HepG2 (cell line): ENCODE measurements around the gene ZNF180. TPM values are rescaled to one million over a fixed set of nuclear protein-coding genes. Genes with fewer than 3 reads are reported as not detected.

Experiments
- ATAC-seq: fragments of 200-7000 bp; cut with Tn5 transposase; 3 replicates; pipeline ENCODE4 v1.9.1; 2020; ENCODE audit warnings: mild to moderate bottlenecking, moderate library complexity
- BruUV-seq: library from RNA; stranded (reverse); fragments of 400-500 nt; replicated peaks from 2 replicates; lab custom pipeline; 2021; lab: Mats Ljungman, UMichigan
- CTCF ChIA-PET: fragments of 300-600 bp; formaldehyde crosslinking; extraction: SDS; loops from one replicate; lab custom pipeline; 2021; ENCODE audit warnings: low total read pairs, inconsistent platforms, low intra/inter-chr PET ratio; lab: Yijun Ruan, JAX
- POLR2A ChIA-PET: fragments of 350-600 bp; sonication (Branson Sonifier 250); formaldehyde crosslinking; loops from one replicate; lab custom pipeline; 2020; ENCODE audit warnings: antibody characterized with exemption, inconsistent platforms; lab: Yijun Ruan, JAX
- DNase-seq: peaks from one replicate; pipeline ENCODE4 v3.0.0-alpha.2; 2015; ENCODE audit warnings: low spot score
- FAIRE-seq: peaks from 3 replicates; lab custom pipeline; 2011; peaks lifted over from hg19 to GRCh38; lab: Jason Lieb, UNC
- H2AFZ ChIP-seq: one replicate; pipeline ENCODE4 v1.6.1; 2011; ENCODE audit warnings: low read length, inconsistent platforms
- H3K27ac ChIP-seq: fragments of 300-600 bp; 3 replicates; pipeline ENCODE4 v1.8.0; 2011; ENCODE audit warnings: mixed run types, mild to moderate bottlenecking, mixed read lengths, low read length, inconsistent platforms; ENCODE audit not compliant: insufficient read depth; ENCODE audit errors: extremely low read length
- H3K27me3 ChIP-seq, 2 experiments: fragments of 200-600 bp in 1 of 2; 2 replicates in 1 of 2; 3 replicates in 1 of 2; pipeline versions ENCODE4 v1.6.0 to v1.8.0; 2011; ENCODE audit warnings: low read length in 2 of 2, mild to moderate bottlenecking in 2 of 2, moderate library complexity in 2 of 2, inconsistent platforms in 1 of 2; ENCODE audit not compliant: insufficient read depth in 2 of 2, control insufficient read depth in 1 of 2
- H3K36me3 ChIP-seq, 2 experiments: fragments of 200-600 bp in 1 of 2; replicated peaks in 1 of 2; 2 replicates in 1 of 2; 3 replicates in 1 of 2; pipeline versions ENCODE4 v1.5.1 to v1.8.0; 2011; ENCODE audit warnings: low read length in 2 of 2, inconsistent platforms in 1 of 2; ENCODE audit not compliant: insufficient read depth in 2 of 2, control insufficient read depth in 1 of 2
- H3K4me1 ChIP-seq: 2 replicates; pipeline ENCODE4 v1.5.1; 2012; ENCODE audit warnings: low read length, inconsistent platforms; ENCODE audit not compliant: insufficient read depth
- H3K4me2 ChIP-seq: 2 replicates; pipeline ENCODE4 v1.6.0; 2011; ENCODE audit warnings: low read depth, low read length, inconsistent platforms
- H3K4me3 ChIP-seq, 3 experiments: fragments of 200-600 bp in 1 of 3; sonication (generic), shearing (Covaris generic) in 1 of 3; replicated peaks in 1 of 3; 2 replicates each; pipeline ENCODE4 v1.5.1; 2011 to 2016; ENCODE audit warnings: low read length in 3 of 3, inconsistent platforms in 2 of 3, low read depth in 2 of 3, mild to moderate bottlenecking in 2 of 3, control low read depth in 1 of 3, mixed read lengths in 1 of 3; ENCODE audit not compliant: insufficient read depth in 1 of 3
- H3K79me2 ChIP-seq: one replicate; pipeline ENCODE4 v1.6.1; 2011; ENCODE audit warnings: low read length, inconsistent platforms; ENCODE audit not compliant: insufficient read depth
- H3K9ac ChIP-seq: 2 replicates; pipeline ENCODE4 v1.6.0; 2011; ENCODE audit warnings: mild to moderate bottlenecking, low read depth, low read length, inconsistent platforms; ENCODE audit not compliant: insufficient read depth
- H3K9me3 ChIP-seq: 2 replicates; pipeline ENCODE4 v1.5.1; 2012; ENCODE audit warnings: mild to moderate bottlenecking, low read length
- H4K20me1 ChIP-seq: 2 replicates; pipeline ENCODE4 v1.6.0; 2011; ENCODE audit warnings: inconsistent platforms, mild to moderate bottlenecking, low read length, moderate library complexity; ENCODE audit not compliant: insufficient read depth
- AFF4 ChIP-seq: sonication (generic); formaldehyde crosslinking; IDR thresholded peaks from 2 replicates; pipeline ENCODE4 v1.4.0; 2020; ENCODE audit warnings: missing genetic modification reagents
- ATF1 ChIP-seq: IDR thresholded peaks from 2 replicates; pipeline ENCODE4 v1.6.1; 2016; ENCODE audit warnings: mild to moderate bottlenecking, control low read depth
- ATF7 ChIP-seq, 2 experiments: fragments of 450-650 bp in 1 of 2; sonication (generic) in 1 of 2; formaldehyde crosslinking in 1 of 2; IDR thresholded peaks; 2 replicates each; pipeline versions ENCODE4 v1.4.0 to v1.6.1; 2016 to 2020; ENCODE audit warnings: antibody characterized with exemption in 1 of 2, mild to moderate bottlenecking in 1 of 2, missing genetic modification reagents in 1 of 2
- ELF3 ChIP-seq: IDR thresholded peaks from 2 replicates; pipeline ENCODE4 v1.6.1; 2016; ENCODE audit warnings: missing genetic modification reagents, missing compliant biosample characterization
- HOXA3 ChIP-seq: sonication (generic); formaldehyde crosslinking; IDR thresholded peaks from 2 replicates; pipeline ENCODE4 v1.5.0; 2020; ENCODE audit warnings: missing genetic modification reagents
- MAF1 ChIP-seq: sonication (generic); formaldehyde crosslinking; IDR thresholded peaks from 2 replicates; pipeline ENCODE4 v1.5.0; 2020; ENCODE audit warnings: missing genetic modification reagents, borderline replicate concordance
- NFE2L1 ChIP-seq: sonication (generic); formaldehyde crosslinking; IDR thresholded peaks from 2 replicates; pipeline ENCODE4 v1.4.0; 2020; ENCODE audit warnings: missing genetic modification reagents, mild to moderate bottlenecking, borderline replicate concordance
- PHF5A ChIP-seq: IDR thresholded peaks from one replicate; pipeline ENCODE4 v1.6.1; 2018; ENCODE audit warnings: low read depth, missing genetic modification reagents; ENCODE audit not compliant: unreplicated experiment
- POGZ ChIP-seq: sonication (generic); formaldehyde crosslinking; IDR thresholded peaks from 2 replicates; pipeline ENCODE4 v1.4.0; 2020; ENCODE audit warnings: mild to moderate bottlenecking, missing genetic modification reagents
- PRDM15 ChIP-seq: sonication (generic); formaldehyde crosslinking; IDR thresholded peaks from 2 replicates; pipeline ENCODE4 v1.4.0; 2020; ENCODE audit warnings: missing genetic modification reagents
- SIN3B ChIP-seq: fragments of 150-350 bp; IDR thresholded peaks from 2 replicates; pipeline ENCODE4 v1.6.1; 2014; ENCODE audit warnings: low read length
- YY1 ChIP-seq: IDR thresholded peaks from 2 replicates; pipeline ENCODE4 v1.6.1; 2011; ENCODE audit warnings: low read length, low read depth, moderate library complexity, mild to moderate bottlenecking; ENCODE audit not compliant: insufficient read depth, insufficient replicate concordance
- ZMAT5 ChIP-seq: sonication (generic); formaldehyde crosslinking; IDR thresholded peaks from 2 replicates; pipeline ENCODE4 v1.5.0; 2020; ENCODE audit warnings: mild to moderate bottlenecking, low read depth, missing genetic modification reagents, borderline replicate concordance
- ZNF383 ChIP-seq: sonication (generic); formaldehyde crosslinking; IDR thresholded peaks from 2 replicates; pipeline ENCODE4 v1.4.0; 2020; ENCODE audit warnings: missing genetic modification reagents, mild to moderate bottlenecking, borderline replicate concordance
- ZNF577 ChIP-seq: sonication (generic); formaldehyde crosslinking; IDR thresholded peaks from 2 replicates; pipeline ENCODE4 v1.4.0; 2020; ENCODE audit warnings: mild to moderate bottlenecking, low read depth, missing genetic modification reagents, borderline replicate concordance
- ZNF589 ChIP-seq: sonication (generic); formaldehyde crosslinking; conservative IDR thresholded peaks from 2 replicates; pipeline ENCODE4 v1.8.0; 2022; ENCODE audit warnings: mild to moderate bottlenecking, moderate library complexity, missing genetic modification reagents
- ZNF780A ChIP-seq: sonication (generic); formaldehyde crosslinking; IDR thresholded peaks from 2 replicates; pipeline ENCODE4 v1.8.0; 2022; ENCODE audit warnings: mild to moderate bottlenecking, missing genetic modification reagents, moderate library complexity
- WGBS: methylation state at CpG from one replicate; pipeline ENCODE4 v1.1.6; 2017; ENCODE audit warnings: low lambda C conversion rate; 5-methylcytosine and 5-hydroxymethylcytosine counted together
- in situ Hi-C: cut with HindIII; loops from 2 replicates; pipeline ENCODE4 v1.10.0; 2017; ENCODE audit warnings: low pct_unique_long_range_greater_than_20kb; ENCODE audit not compliant: extremely low pct_ligation_motif_present
- intact Hi-C: fragments of 100-400 bp; cut with micrococcal nuclease; formaldehyde crosslinking; loops from one replicate; pipeline ENCODE4 v1.10.0; 2022; ENCODE audit not compliant: unreplicated experiment
- polyA plus RNA-seq, 8 experiments: library from polyadenylated mRNA; depleted of rRNA in 3 of 8; stranded (reverse) in 7 of 8; unstranded in 1 of 8; fragments of >200 nt; fragmentation: Illumina TruSeq in 4 of 8; extraction: Trizol in 4 of 8; gene quantifications; 2 replicates each; pipeline versions ENCODE4 v1.2.1 to v1.2.3, GENCODE V29; 2011 to 2016; ENCODE audit warnings: low read depth in 4 of 8, missing spikeins in 1 of 8, mixed read lengths in 1 of 8; ENCODE audit not compliant: insufficient read depth in 1 of 8
- total RNA-seq, 5 experiments: library from RNA; depleted of rRNA; stranded (reverse); fragments of >200 nt; fragmentation: Illumina TruSeq; extraction: Trizol; gene quantifications; 2 replicates each; pipeline ENCODE4 v1.2.3, GENCODE V29; 2016; ENCODE audit warnings: low read depth in 1 of 5

The ZNF180 gene
- total and polyA plus RNA-seq, 2 of the 13 experiments (the other 11 are each of a cell fraction or from before 2014, with no cell fraction given), result 0.92 to 9.3 TPM

GRCh38 chr19:44539236-44539826 lies 39.0 kb upstream of the ZNF180 start:
- CTCF ChIA-PET, result no interaction called here
- H4K20me1 ChIP-seq, result no peaks in the 10 kb centered on the region
- H3K9ac ChIP-seq, result no peak overlapping the region
- H3K27ac ChIP-seq, result no peak overlapping the region
- H3K4me2 ChIP-seq, result no peak overlapping the region
- H3K4me1 ChIP-seq, result no peaks in the 10 kb centered on the region
- DNase-seq, result no peak
- POLR2A ChIA-PET, result no interaction called here
- H3K36me3 ChIP-seq, result no peaks in the 10 kb centered on the region
- BruUV-seq, result no TSS peak
- no peaks in the 10 kb centered on the region for H3K9me3 ChIP-seq
- H2AFZ ChIP-seq, result no peak overlapping the region
- in situ Hi-C loops, result no loop called here
- ATAC-seq, result no peak
- FAIRE-seq, result no peak
- no peak for TF ChIP-seq ATF7 (IDR thresholded peaks at IDR 0.05)
- no peak for TF ChIP-seq ATF7 (CRISPR knock-in tag; IDR thresholded peaks at IDR 0.05)
- no peak for TF ChIP-seq MAF1 (CRISPR knock-in tag)
- TF ChIP-seq NFE2L1 (CRISPR knock-in tag), result no peak
- TF ChIP-seq AFF4 (CRISPR knock-in tag), result no peak
- TF ChIP-seq HOXA3, result no peak
- no peak for TF ChIP-seq SIN3B
- no peak for TF ChIP-seq YY1
- TF ChIP-seq PHF5A (CRISPR knock-in tag), result no peak
- TF ChIP-seq ELF3, result no peak
- no peak for TF ChIP-seq ATF1 (CRISPR knock-in tag)
- no peak for TF ChIP-seq ZNF577
- no peak for TF ChIP-seq POGZ
- no peak for TF ChIP-seq ZMAT5 (CRISPR knock-in tag)
- no peak for TF ChIP-seq ZNF589 (CRISPR knock-in tag)
- no peak for TF ChIP-seq ZNF383
- no peak for TF ChIP-seq ZNF780A (CRISPR knock-in tag)
- TF ChIP-seq PRDM15 (CRISPR knock-in tag), result no peak
- no peaks in the 10 kb centered on the region for H3K79me2 ChIP-seq
- H3K4me3 ChIP-seq, result no peak overlapping the region
- 46% methylated on average over 11 of the region's 11 CpGs for WGBS
- intact Hi-C loops, result no loop called here
- no peaks in the 10 kb centered on the region for H3K27me3 ChIP-seq
